NB4 (cell line): ENCODE data around the gene LRMDA.

ENCODE experiments used
- CTCF ChIP-seq: IDR thresholded peaks from one replicate; pipeline ENCODE4 v1.5.1; 2012; ENCODE audit warnings: low read depth, low read length
- TF ChIP-seq, protein P1 (sequence below): IDR thresholded peaks from 2 replicates; pipeline ENCODE4 v1.6.1; 2011; ENCODE audit warnings: low read depth, low read length

- no peak for TF ChIP-seq CTCF
- TF ChIP-seq, protein P1, sequence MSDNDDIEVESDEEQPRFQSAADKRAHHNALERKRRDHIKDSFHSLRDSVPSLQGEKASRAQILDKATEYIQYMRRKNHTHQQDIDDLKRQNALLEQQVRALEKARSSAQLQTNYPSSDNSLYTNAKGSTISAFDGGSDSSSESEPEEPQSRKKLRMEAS, result no peak
Observed at GRCh38 chr10:76141376-76141775, 710.0 kb downstream of the LRMDA start.
